GM11168 (cell line): ENCODE results near the gene RMP24.

Experiments
- in situ Hi-C: fragments of 300-500 bp; cut with MboI; formaldehyde crosslinking; loops from one replicate; pipeline ENCODE4 v1.12.0; 2022; ENCODE audit warnings: low sequenced_read_pairs; ENCODE audit not compliant: unreplicated experiment

RMP24 gene

GRCh38 chr18:36020174-36020711, 47.8 kb downstream of the RMP24 start:
- in situ Hi-C loops = loop anchor here (10.0 kb wide), 1 partner anchor 275 kb away; the partner anchor contains the start of gene FHOD3

- in situ Hi-C loops = loop anchor here (10.0 kb wide), 1 partner anchor 271 kb away; the partner anchor contains the start of gene FHOD3
These were observed 50.9 kb downstream of the RMP24 start for GRCh38 chr18:36023336-36023735.

- in situ Hi-C loops = loop anchor here (10.0 kb wide), 1 partner anchor 271 kb away; the partner anchor contains the start of gene FHOD3
These were observed 51.8 kb downstream of the RMP24 start for GRCh38 chr18:36024241-36024640.

GRCh38 chr18:36025025-36025424, 52.5 kb downstream of the RMP24 start:
- in situ Hi-C loops = loop anchor here (10.0 kb wide), 1 partner anchor 270 kb away; the partner anchor contains the start of gene FHOD3

DNA sequence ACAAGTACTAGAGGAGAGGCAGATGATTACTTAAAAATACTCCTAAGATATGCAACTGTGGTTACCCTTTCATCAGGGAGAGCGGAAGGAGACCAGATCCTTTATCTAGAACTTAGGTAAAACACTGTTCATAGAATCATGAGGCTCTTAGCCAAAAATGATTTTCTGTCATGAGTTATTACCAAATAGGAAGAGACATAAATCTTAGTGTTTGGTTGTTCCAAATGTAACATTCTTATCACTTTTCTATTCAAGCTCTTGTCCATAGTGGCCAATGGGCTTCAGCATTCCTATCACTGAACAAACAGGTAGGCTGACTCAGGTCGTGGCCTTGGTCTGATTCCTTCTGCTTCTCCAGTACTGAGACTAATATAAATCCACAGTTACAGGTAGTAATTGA, 56.4 kb downstream of the RMP24 start:
- in situ Hi-C loops = loop anchor here (10.0 kb wide), 1 partner anchor 266 kb away; the partner anchor contains the start of gene FHOD3
